ENCODE results near the gene TMEM119.
"Not testable (repeated sequence)": the region's sequence is repeated elsewhere in the genome, so short reads cannot be mapped to it uniquely, and the experiment has no call there.

TMEM119 gene

GRCh38 chr12:108581311-108582227, 16.3 kb downstream of the TMEM119 start:
- no peak for DNase-seq

DNA sequence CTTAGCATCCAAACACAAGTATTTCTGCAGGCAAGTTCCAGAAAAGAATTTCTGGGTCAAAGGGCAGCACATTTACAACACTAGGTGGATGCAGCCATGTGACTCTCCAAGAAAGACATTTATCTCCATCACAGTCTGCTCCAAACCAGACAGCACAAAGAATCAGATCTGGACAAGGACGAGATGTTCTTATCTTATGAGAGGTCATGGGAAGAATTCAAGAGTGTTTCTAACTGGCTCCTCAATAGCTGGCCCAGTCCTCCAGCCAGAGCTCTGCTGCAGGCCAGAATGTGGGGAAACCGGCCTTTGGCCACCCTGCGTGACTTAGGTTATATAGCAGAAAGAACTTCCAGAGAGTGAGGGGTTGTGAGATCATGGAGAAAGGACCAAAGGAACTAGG, 17.4 kb downstream of the TMEM119 start:
- DNase-seq = no peak

DNA sequence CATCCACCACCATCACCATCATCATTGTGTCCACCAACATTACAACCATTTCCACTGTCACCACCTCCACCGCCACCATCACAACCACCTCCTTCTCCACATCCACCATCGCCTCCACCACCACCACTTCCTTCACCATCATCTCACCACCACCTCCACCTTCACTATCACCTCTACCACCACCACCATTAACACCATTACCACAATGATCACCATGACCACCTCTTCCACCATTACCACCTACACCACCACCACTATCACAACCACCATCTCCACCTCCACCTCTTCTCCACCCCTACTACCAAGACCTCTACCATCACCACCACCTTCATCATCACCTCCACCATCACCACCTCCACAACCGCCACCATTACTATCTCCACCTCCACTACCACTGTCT, 19.1 kb downstream of the TMEM119 start:
- no peak for DNase-seq

- no peak for DNase-seq
Measured at GRCh38 chr12:108578264-108578663, 19.6 kb downstream of the TMEM119 start.

GRCh38 chr12:108577458-108577857, 20.4 kb downstream of the TMEM119 start:
- DNase-seq = no peak

- no peak for DNase-seq
Measured at GRCh38 chr12:108576660-108577234, 21.1 kb downstream of the TMEM119 start.

DNA sequence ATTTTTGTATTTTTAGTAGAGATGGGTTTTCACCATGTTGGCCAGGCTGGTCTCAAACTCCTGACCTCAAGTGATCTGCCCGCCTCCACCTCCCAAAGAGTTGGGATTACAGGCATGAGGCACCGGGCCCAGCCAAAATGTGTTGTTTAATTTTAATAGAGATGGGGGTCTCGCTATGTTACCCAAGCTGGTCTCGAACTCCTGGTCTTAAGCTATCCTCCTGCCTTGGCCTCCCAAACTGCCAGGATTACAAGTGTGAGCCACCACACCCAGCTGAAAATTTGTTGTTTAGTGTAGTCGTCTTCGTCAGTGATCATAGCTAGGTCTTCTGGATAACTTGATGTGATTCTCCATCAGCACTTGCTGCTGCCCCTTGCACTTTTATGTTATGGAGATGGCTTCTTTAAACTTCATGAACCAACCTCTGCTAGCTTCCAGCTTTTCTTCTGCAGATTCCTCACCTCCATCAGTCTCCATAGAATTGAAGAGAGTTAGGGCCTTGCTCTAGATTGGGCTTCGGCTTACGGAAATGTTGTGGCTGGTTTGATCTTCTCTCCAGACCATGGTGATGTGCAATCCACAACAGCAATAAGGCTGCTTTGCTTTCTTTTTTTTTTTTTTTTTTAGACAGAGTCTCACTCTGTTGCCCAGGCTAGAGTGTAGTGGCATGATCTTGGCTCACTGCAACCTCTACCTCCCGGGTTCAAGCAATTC, 22.5 kb downstream of the TMEM119 start:
- DNase-seq = no peak

GRCh38 chr12:108574276-108574675, 23.6 kb downstream of the TMEM119 start:
- not testable (repeated sequence) for DNase-seq

GRCh38 chr12:108573317-108573716, 24.6 kb downstream of the TMEM119 start:
- no peak for DNase-seq

- DNase-seq = no peak
Measured at GRCh38 chr12:108572166-108572790, 25.6 kb downstream of the TMEM119 start.

DNA sequence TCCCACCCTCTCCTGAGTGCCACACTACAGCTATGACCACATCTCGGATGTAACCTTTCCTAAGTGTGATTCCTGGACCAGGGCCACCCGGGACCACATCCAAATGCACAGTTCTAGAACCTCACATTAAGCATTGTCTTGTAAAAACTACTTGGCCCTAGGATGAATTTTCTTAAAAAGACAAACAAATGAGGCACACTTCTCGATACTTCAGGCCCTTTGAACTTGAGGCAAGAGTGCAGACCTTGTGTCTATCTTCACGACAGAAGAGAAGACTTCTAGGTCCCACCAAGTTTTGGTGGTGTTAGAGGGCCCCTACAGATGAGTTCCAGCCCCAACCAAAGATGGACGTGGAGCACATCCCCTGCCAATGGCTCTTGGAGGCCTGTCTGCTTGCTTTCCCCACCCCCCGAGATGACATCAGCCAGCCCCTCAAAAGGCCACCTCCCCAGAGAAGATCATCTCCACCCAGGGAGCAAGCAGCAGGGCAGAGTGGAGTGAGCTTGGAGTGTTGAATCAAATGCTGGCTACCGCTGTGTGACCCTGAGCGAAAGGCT, 26.2 kb downstream of the TMEM119 start:
- no peak for DNase-seq

DNA sequence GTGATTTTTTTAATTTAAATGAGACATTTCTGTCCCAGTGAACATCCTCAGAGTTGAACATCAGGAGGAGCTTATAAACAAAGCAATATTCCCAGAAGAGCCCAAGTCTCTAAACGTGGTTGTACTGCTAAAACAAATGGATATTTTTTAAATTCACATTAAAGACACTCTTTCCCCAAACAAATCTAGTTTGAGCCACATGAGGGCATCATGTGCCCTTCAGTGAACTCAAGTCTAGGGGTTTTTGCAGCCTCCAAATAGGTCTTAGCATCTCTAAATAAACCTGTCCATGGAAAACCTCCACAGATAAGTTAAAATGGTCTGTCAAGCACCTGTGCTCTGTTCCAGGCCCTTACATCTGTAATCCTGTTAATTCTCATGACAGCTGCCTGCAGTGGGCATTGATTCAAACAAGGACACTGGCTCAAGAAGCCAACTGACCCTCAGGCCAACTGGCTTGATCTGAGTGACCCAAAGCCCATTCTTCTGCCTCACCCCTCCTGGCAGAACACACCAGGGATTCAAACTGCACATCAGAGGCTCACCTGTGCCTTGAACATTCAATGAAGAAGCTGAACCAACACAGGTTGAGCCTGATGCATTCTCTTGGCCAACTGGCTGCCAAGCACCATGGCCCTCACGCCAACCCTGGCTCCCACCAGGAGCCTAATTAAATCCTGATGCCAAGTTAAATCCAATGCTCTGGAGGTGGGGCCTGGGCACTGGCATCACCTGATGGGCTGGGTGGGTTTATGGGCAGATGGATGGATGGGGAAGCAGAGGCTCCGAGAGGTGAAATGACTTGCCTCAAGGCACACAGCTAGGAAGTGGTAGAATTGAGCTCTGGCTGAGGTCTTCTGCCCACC, 26.9 kb downstream of the TMEM119 start:
- DNase-seq = no peak

DNA sequence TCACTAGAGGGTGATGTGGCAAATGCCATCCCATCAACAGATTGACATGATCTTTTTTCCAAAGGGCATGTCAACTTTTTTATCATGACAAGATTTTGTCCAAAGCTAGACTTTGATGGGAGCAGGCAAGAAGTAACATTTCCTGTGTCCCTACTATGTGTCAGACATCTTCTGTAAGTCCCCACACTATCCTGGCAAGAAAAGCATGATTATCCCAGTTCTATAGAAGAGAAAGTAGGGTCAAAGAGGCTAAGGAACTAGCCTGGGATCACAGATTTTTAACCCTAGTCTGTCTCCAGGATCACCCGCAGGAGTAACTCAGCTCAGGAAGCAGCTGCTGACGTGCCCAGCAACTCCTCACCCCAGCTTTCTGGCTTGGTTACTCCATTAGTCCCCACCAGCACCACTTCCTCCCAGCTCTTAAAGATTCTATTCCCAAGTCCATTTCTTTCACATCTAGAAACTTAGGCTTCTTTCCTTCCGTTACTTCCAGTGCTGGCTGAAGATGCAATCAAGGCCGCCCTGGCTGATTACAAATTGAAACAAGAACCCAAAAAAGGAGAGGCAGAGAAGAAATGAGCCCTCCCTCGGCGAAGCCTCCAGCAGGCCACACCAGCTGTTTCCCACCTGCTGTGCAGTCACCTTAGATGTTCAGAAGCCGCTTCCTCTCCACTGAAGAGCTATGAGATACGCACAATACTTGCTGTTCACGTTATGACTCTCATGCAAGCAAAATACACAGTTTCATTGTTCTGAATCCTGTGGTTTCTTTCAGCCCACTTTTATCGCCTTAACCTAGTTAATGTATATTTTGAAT, 29.3 kb downstream of the TMEM119 start:
- DNase-seq = no peak

DNA sequence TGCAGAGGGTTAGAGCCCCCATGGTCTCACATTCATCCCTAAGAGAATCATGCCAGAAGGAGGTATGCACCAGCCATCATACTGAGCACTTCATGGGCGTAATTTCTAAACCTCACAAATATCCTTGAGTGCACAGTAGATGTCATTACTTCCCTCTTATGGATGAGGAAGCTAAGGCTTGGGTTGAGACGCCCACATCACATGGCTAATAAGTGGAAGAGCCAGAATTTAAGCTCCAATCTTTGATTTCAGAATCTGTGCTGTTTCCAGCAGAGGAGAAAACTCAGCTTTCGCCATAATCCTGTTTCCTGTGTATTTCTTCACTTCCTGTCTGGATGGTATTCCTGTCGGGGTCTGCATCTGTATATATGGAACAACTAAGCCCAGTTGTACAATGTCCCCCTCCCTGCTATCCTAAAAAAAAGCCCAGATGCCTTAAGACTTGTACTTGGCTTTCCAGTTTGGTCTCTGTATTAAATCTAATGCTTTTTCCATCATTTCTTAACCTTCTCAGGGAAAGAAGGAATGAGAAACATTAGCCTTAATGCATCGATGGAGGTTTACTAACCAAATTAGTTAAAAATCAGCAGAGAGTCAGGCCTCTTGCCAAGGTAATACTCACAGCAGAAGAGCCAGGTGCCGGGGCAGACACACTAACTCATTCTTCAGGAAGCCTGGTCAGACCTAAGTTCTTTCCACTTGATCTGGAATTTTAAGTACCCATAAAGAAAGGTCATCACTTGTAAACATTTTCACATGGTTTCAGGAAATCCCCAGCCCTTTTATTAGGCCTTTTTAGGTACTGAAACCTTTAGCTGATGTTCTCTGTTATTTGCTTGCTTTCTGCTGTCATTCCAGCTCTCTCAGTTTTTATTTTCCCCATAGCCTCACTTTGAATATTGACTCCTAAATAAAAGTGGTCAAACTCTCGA, 30.2 kb downstream of the TMEM119 start:
- DNase-seq = no peak

GRCh38 chr12:108566452-108566851, 31.4 kb downstream of the TMEM119 start:
- no peak for DNase-seq

DNA sequence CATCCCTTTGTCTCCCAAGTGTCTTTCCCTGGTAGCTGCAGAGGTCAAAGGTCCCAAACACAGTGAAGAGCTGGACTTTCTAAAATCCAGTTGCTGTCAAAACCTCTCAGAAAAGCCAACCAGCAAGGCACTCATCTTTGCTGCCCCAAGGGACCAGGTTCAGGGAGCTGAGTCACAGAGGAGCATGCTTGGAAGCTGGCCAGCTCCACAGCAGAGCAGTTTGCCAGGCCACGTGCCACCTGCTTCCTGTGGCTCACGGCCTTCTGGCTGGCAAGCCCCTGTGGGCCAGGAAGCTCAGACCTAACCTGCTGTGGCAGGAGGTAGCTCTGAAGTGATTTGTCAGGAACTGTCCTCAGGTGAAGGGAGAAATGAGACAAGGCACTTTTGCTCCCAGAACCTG, 31.9 kb downstream of the TMEM119 start:
- no peak for DNase-seq

DNA sequence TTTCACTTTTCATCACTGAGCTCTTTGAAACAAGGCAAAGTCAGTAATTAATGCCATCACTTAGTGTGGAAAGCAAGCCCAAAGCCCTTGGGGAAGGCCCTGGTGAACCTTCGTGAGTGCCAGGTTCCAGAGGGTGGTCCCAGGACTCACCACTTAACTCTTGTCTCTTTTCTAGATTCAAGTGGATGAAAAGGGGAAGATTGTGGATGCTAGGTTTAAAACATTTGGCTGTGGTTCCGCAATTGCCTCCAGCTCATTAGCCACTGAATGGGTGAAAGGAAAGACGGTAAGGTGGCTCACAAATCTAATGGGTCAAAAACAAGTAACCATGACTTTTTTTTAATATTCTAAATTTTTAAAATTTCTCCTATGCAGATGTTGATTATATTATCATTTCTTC, 32.7 kb downstream of the TMEM119 start:
- no peak for DNase-seq

DNA sequence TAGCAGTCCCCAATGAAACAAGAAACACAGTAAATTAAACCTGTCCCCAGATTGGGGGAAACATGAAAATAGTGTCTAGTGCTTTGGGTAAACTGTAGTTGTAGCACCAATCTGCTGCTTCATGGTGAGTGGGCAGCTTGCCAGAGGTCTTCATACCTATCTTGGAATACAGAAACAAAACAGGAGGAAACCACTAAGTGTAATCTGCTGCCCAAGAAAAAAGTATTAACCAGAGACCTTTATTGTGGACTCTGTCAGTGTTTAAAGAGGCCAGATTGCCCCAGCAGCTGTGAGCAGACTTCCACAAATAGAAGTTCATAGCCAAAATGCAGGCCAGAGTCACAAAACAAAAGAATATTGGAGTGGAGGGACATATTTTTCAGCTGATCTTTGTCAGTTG, 33.2 kb downstream of the TMEM119 start:
- DNase-seq = no peak

DNA sequence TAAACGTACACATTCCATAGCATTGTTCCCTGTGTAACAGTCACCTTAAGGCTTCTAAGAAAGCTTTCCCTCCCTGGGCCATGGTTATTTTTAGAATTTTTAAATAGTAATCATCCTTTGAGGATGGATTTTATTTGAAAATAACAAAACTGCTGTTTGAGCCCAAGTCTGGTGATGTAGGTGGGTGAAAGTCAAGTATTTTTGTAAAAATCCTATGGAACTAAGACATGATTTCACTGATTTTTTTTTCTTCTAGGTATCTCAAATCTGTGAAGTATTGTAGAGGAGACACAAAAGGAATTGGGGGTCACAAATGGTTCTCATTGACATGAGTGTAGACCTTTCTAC, 34.1 kb downstream of the TMEM119 start:
- DNase-seq = no peak

All from NK-92 treated with Interleukin-12 subunit alpha and Interleukin-12 subunit beta, amount 100 ng/mL, for 24 hours (cell line).